Fibroblast of pulmonary artery (primary cell): ENCODE data around the gene NBEAL2.
"Not testable (repeated sequence)": the region's sequence is repeated elsewhere in the genome, so short reads cannot be mapped to it uniquely, and the experiment has no call there.

ENCODE experiments used
- DNase-seq: peaks from one replicate; pipeline ENCODE4 v3.0.0-alpha.2; 2010; ENCODE audit warnings: low read depth
- H3K4me3 ChIP-seq: replicated peaks from 2 replicates; pipeline ENCODE4 v1.5.1; 2011; ENCODE audit warnings: low read depth, mild to moderate bottlenecking, control low read depth, low read length, moderate library complexity
- CTCF ChIP-seq: IDR thresholded peaks from 2 replicates; pipeline ENCODE4 v1.5.1; 2011; ENCODE audit warnings: mild to moderate bottlenecking, control low read depth, low read length, inconsistent platforms; ENCODE audit errors: missing control alignments

The NBEAL2 gene

DNA sequence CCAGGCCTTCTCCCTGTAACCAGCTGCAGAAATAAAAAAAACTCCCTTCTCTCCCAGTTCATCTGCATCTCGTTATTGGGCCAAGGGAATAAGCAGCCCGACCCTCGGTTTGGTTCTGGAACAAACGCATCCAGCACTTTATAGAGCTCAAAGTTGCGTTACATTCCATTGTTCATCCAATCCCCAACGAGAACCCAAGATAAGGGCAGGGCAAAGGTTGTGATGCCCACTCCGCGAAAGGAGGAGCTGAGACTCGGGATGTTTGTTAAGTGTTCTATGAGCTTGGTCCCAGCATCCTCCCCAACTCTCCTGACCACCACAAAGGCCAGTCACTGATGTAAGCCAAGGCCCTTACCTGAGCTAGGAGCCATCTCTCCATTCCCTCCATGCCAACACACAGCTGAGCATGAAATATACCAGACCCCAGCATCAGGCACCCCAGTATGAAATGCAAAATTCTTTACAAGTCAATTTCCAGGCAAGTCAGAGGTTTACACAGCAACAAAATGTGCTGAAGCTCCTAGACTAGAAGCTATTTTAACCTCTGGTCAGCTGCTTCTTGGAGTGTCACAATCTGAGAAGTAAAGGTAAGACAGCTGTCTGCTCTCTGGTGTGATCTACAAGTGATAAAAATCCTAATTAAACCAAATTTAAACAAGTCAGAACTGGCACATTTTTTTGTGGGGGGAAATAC is 20.9 kb upstream of the NBEAL2 start:
- no peak overlapping the region for H3K4me3 ChIP-seq
- TF ChIP-seq CTCF = no peak
- no peak for DNase-seq

- H3K4me3 ChIP-seq = no peak overlapping the region
- TF ChIP-seq CTCF = no peak
- no peak for DNase-seq
Observed at GRCh38 chr3:46959161-46959511, 20.3 kb upstream of the NBEAL2 start.

DNA sequence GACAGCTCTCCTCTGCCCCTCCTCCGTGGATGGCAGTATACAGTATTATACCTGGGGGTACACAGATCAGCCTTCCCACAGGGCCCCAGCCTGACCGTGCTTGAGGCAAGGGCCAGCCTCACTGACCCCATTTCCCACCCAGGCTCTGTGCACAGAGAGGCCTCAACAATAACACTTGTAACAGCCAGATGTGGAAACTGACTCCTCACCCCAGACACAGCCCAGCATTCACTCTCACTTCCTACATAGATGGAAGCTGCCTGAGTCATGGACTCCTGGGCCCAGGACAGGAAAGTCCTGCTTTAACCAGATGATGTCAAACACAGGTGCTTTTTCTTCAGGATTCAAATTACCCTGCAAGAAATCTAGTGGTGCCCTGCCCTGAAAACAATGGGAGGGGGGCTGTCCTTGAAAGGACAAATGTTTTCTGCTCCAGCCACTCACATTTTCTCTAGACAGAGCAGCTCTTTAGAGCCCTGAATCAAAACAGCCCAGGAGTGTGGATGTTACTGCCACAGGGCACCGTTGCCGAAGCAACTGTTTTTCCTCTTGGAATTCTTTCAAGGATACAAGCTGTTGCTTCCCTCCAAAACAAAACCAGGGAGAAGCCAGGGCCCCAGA is 19.3 kb upstream of the NBEAL2 start:
- peak; percentile 61 for DNase-seq
- no peak for TF ChIP-seq CTCF
- no peak overlapping the region for H3K4me3 ChIP-seq

DNA sequence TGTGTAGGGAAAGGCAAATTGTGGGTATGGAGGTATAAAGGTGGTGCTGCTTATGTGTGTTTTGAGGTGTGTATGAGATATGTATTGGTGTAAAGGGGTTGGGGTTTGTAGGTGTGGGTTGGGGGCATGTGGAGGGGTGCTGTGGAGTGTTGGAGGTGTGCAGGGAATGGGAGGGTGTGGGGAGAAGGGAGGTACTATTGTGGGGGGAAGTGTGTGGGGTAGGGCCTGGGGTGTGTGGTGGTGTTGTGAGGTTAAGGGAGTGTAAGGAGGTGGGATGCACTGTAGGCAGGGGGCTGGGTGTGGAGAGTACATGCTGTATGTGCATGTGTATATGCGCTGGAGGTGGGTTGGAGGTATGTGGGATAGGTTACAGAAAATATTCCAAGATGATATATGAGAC is 18.6 kb upstream of the NBEAL2 start:
- no peak for TF ChIP-seq CTCF

DNA sequence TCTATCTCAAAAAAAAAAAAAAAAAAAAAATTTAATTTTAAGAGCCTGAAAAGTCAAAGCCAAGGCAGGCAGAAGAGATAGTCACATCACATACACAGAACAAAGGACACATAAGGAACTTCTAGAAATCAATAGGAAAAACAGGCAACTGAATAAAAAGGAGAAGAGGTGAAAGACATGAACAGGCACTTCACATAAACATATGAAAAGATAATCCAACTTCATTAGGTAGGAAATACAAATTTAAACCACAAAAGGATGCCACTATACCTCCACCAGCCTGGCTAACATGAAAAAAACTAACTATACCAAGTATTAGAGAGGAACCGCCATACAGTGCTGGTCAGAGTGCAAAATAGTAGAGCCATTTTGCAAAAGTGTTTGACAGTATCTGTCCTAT is 17.0 kb upstream of the NBEAL2 start:
- no peak for TF ChIP-seq CTCF
- no peak overlapping the region for H3K4me3 ChIP-seq
- no peak for DNase-seq

More for the DNA sequence above, 18.6 kb upstream of the NBEAL2 start:
- no peak for DNase-seq
- no peak overlapping the region for H3K4me3 ChIP-seq

GRCh38 chr3:46962990-46963389 is 16.5 kb upstream of the NBEAL2 start:
- no peak for DNase-seq
- no peak for TF ChIP-seq CTCF
- H3K4me3 ChIP-seq = no peak overlapping the region

- H3K4me3 ChIP-seq, DNase-seq: not testable (repeated sequence)
Observed at GRCh38 chr3:46964038-46964590, 15.4 kb upstream of the NBEAL2 start.
